MM.1S (cell line): Measurements from ENCODE around the gene SEC22C.

Experiments used
- DNase-seq: peaks from one replicate; pipeline ENCODE4 v3.0.0-alpha.2; 2015
- H2AFZ ChIP-seq: fragments of 300-600 bp; sonication (generic); 2 replicates; pipeline ENCODE4 v1.6.0; 2016; ENCODE audit warnings: antibody characterized with exemption, low read length
- H3F3A ChIP-seq: fragments of 300-600 bp; sonication (generic); 2 replicates; pipeline ENCODE4 v1.6.1; 2016; ENCODE audit warnings: mild to moderate bottlenecking, antibody characterized with exemption, low read length, moderate library complexity, mixed read lengths; ENCODE audit not compliant: insufficient read depth
- H3K27ac ChIP-seq: fragments of 300-600 bp; sonication (generic); 2 replicates; pipeline ENCODE4 v1.5.1; 2016; ENCODE audit warnings: mild to moderate bottlenecking, low read length
- H3K27me3 ChIP-seq: fragments of 300-600 bp; sonication (generic); replicated peaks from 2 replicates; pipeline ENCODE4 v1.6.0; 2016; ENCODE audit warnings: low read length; ENCODE audit not compliant: insufficient read depth
- H3K36me3 ChIP-seq: fragments of 300-600 bp; sonication (generic); replicated peaks from 2 replicates; pipeline ENCODE4 v1.6.1; 2016; ENCODE audit warnings: mild to moderate bottlenecking, low read length, mixed read lengths; ENCODE audit not compliant: insufficient read depth
- H3K4me1 ChIP-seq: fragments of 300-600 bp; sonication (generic); 2 replicates; pipeline ENCODE4 v1.6.1; 2016; ENCODE audit warnings: low read length, mixed read lengths
- H3K4me2 ChIP-seq: fragments of 300-600 bp; sonication (generic); 2 replicates; pipeline ENCODE4 v1.6.0; 2016; ENCODE audit warnings: low read depth, low read length
- H3K4me3 ChIP-seq: fragments of 300-600 bp; sonication (generic); 2 replicates; pipeline ENCODE4 v1.5.1; 2016; ENCODE audit warnings: low read length, mixed read lengths
- H3K79me2 ChIP-seq: fragments of 300-600 bp; sonication (generic); 2 replicates; pipeline ENCODE4 v1.6.1; 2016; ENCODE audit warnings: mixed run types, low read length, mixed read lengths
- H3K9ac ChIP-seq: fragments of 300-600 bp; sonication (generic); 2 replicates; pipeline ENCODE4 v1.6.1; 2016; ENCODE audit warnings: low read length, mixed read lengths
- H3K9me2 ChIP-seq: fragments of 300-600 bp; sonication (generic); replicated peaks from 2 replicates; pipeline ENCODE4 v1.6.1; 2016; ENCODE audit warnings: mild to moderate bottlenecking, low read length, mixed read lengths; ENCODE audit not compliant: insufficient read depth
- H3K9me3 ChIP-seq: fragments of 300-600 bp; sonication (generic); replicated peaks from 2 replicates; pipeline ENCODE4 v1.6.1; 2016; ENCODE audit warnings: mild to moderate bottlenecking, low read length, mixed read lengths; ENCODE audit not compliant: insufficient read depth
- H4K20me1 ChIP-seq: fragments of 300-600 bp; sonication (generic); 2 replicates; pipeline ENCODE4 v1.6.1; 2016; ENCODE audit warnings: mild to moderate bottlenecking, low read length, moderate library complexity, mixed read lengths; ENCODE audit not compliant: insufficient read depth
- EZH2 ChIP-seq: fragments of 300-600 bp; sonication (generic); optimal IDR thresholded peaks from 2 replicates; pipeline ENCODE3; 2017; ENCODE audit warnings: low read depth, mild to moderate bottlenecking, antibody characterized with exemption, low read length, mixed read lengths
- EZH2phosphoT487 ChIP-seq: fragments of 300-600 bp; sonication (generic); IDR thresholded peaks from 2 replicates; pipeline ENCODE4 v1.6.1; 2018; ENCODE audit warnings: antibody characterized with exemption, low read length
- TF ChIP-seq, protein P1 (sequence below): fragments of 300-600 bp; sonication (generic); IDR thresholded peaks from 2 replicates; pipeline ENCODE4 v1.5.1; 2016; ENCODE audit warnings: antibody characterized with exemption, low read length, mixed read lengths

SEC22C gene

DNA sequence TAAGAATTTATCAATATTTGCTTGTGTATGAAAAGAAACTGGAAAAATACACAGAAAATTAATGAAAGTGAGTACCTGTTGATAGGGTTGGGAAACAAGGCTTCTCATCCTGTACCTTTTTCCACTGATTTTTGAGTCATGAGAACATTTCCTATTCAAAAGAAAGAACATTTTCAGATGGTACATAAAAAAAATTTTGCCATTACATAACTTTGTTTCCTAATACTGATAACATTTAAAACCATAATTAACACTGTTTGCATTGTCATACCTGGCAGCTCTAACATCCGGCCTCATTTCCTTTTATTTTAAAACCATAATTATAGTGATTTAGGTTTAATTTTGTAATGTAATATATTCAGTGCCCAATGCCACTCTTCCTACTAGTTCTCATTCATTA, 30.4 kb upstream of the SEC22C start:
- no peaks in the 10 kb centered on the region for H3K4me1 ChIP-seq
- H3F3A ChIP-seq: no peaks in the 10 kb centered on the region
- peaks cover 98% of the 10 kb centered on the region for H3K79me2 ChIP-seq
- no peak overlapping the region for H2AFZ ChIP-seq
- no peak overlapping the region for H3K4me3 ChIP-seq
- DNase-seq: no peak
- H3K9me2 ChIP-seq: no peaks in the 10 kb centered on the region
- H4K20me1 ChIP-seq: peaks cover 18% of the 10 kb centered on the region; the same call in 1 of the 2 replicates
- no peaks in the 10 kb centered on the region; the same call in 1 of the 2 replicates for H3K36me3 ChIP-seq
- no peaks in the 10 kb centered on the region for H3K9me3 ChIP-seq
- TF ChIP-seq EZH2: no peak
- TF ChIP-seq, protein P1, sequence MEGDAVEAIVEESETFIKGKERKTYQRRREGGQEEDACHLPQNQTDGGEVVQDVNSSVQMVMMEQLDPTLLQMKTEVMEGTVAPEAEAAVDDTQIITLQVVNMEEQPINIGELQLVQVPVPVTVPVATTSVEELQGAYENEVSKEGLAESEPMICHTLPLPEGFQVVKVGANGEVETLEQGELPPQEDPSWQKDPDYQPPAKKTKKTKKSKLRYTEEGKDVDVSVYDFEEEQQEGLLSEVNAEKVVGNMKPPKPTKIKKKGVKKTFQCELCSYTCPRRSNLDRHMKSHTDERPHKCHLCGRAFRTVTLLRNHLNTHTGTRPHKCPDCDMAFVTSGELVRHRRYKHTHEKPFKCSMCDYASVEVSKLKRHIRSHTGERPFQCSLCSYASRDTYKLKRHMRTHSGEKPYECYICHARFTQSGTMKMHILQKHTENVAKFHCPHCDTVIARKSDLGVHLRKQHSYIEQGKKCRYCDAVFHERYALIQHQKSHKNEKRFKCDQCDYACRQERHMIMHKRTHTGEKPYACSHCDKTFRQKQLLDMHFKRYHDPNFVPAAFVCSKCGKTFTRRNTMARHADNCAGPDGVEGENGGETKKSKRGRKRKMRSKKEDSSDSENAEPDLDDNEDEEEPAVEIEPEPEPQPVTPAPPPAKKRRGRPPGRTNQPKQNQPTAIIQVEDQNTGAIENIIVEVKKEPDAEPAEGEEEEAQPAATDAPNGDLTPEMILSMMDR: no peak
- TF ChIP-seq EZH2phosphoT487: no peak
- H3K27me3 ChIP-seq: no peaks in the 10 kb centered on the region
- H3K4me2 ChIP-seq: no peak overlapping the region
- no peak overlapping the region for H3K9ac ChIP-seq
- H3K27ac ChIP-seq: no peak overlapping the region

DNA sequence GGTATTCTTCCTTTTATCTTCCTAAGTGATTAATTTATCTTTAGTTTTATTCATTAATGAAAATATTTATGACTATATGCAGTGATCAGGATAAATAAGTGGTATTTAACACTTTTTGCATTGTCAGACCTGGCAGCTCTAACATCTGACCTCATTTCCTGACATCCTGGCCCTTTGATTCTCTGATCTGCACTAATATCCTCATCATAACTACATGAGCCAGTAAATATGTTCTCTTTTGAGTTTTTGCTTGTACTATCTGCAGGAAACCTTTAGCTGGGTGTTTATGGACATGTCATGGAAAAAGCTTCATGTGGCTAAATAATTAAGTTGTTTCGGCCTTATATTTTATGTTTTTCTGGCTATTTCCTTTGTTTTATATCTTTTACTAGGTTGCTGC, 29.2 kb upstream of the SEC22C start:
- Histone ChIP-seq H3K4me3 (no peak overlapping the region), H3K27me3 (no peaks in the 10 kb centered on the region), H3K9me3 (no peaks in the 10 kb centered on the region), H4K20me1 (peaks cover 18% of the 10 kb centered on the region; the same call in 1 of the 2 replicates), H3K4me1 (no peaks in the 10 kb centered on the region), H3K9ac (no peak overlapping the region), H3K9me2 (no peaks in the 10 kb centered on the region), H3K27ac (no peak overlapping the region), H3F3A (no peaks in the 10 kb centered on the region), H2AFZ (no peak overlapping the region), H3K79me2 (peaks cover 98% of the 10 kb centered on the region), H3K36me3 (no peaks in the 10 kb centered on the region; the same call in 1 of the 2 replicates), H3K4me2 (no peak overlapping the region)
- TF ChIP-seq EZH2: no peak
- TF ChIP-seq EZH2phosphoT487: no peak
- DNase-seq: no peak

DNA sequence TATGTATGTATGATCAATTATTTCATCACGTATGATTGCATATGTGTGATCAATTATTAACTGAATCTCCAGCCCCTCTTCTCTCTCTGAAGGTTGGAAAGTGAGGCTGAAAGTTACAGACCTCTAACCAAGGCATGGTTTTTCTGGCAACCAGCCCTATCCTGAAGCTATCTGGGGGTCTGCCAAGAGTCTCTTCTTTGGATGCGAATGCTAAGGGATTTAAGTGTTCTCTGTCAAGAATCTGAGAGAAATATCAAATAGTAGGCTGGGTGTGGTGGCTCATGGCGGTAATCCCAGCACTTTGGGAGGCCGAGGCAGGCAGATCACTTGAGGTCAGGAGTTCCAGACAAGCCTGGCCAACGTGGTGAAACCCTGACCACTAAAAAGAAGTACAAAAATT, 26.8 kb upstream of the SEC22C start:
- DNase-seq: no peak
- Histone ChIP-seq H3K79me2 (peaks cover 99% of the 10 kb centered on the region), H3K9me3 (no peaks in the 10 kb centered on the region), H3K4me3 (no peak overlapping the region), H2AFZ (no peak overlapping the region), H4K20me1 (peaks cover 20% of the 10 kb centered on the region; the same call in 1 of the 2 replicates), H3K9me2 (no peaks in the 10 kb centered on the region), H3K27me3 (no peaks in the 10 kb centered on the region), H3K27ac (no peak overlapping the region), H3K36me3 (no peaks in the 10 kb centered on the region; the same call in 1 of the 2 replicates), H3K9ac (no peak overlapping the region), H3F3A (no peaks in the 10 kb centered on the region), H3K4me2 (no peak overlapping the region), H3K4me1 (no peaks in the 10 kb centered on the region)
- no peak for TF ChIP-seq EZH2phosphoT487
- TF ChIP-seq, protein P1: no peak
- TF ChIP-seq EZH2: no peak

DNA sequence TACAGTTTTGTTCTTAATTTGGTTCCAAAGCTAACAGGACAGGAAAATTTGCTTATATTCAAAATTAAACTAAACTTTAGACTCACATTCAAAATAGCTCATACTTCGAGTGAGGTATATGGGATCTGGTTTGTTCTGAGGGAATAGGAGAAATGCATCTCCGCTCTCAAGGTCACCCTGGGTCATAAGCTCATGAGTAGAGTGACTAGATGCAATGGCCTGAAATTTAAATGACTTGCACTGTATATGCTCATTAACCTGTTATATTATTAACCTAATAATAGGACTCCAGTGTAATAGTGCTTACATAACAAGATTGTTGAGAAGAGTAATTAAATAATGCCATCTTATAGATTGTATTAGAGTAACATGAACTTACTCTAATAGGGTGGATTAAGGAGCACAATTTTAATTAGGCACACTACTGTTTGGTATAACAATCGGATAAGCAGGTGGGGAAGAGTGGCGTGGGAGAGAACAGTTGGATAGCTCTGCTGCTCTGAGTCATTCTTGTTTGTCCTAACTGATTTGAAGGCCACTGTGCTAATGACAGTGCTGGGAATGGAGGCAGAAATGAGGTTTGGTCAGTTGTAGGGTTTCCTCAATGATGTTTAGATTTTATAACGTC, 23.9 kb upstream of the SEC22C start:
- Histone ChIP-seq H4K20me1 (peaks cover 6% of the 10 kb centered on the region; the same call in 1 of the 2 replicates), H3K4me2 (no peak overlapping the region), H3K4me3 (no peak overlapping the region), H3K4me1 (peaks cover 9% of the 10 kb centered on the region; the same call in 1 of the 2 replicates), H3K9ac (no peak overlapping the region), H2AFZ (no peak overlapping the region), H3K36me3 (no peaks in the 10 kb centered on the region; the same call in 1 of the 2 replicates), H3K79me2 (peaks cover 95% of the 10 kb centered on the region), H3K27ac (no peak overlapping the region), H3K9me2 (no peaks in the 10 kb centered on the region), H3K9me3 (no peaks in the 10 kb centered on the region), H3K27me3 (no peaks in the 10 kb centered on the region), H3F3A (peaks cover 12% of the 10 kb centered on the region)
- TF ChIP-seq, protein P1: no peak
- TF ChIP-seq EZH2phosphoT487: no peak
- TF ChIP-seq EZH2: no peak
- no peak for DNase-seq
